ENCODE results near the gene DCDC2B.

GRCh38 chr1:32181563-32181962, 27.3 kb upstream of the DCDC2B start:
- no peak for TF ChIP-seq CTCF (IDR thresholded peaks at IDR 0.05 in 4 of 5, conservative IDR thresholded peaks at IDR 0.05 in 1 of 5)
- TF ChIP-seq POLR2A (IDR thresholded peaks at IDR 0.05) = no peak

Data from gastrocnemius medialis (tissue), 4 donors.